ENCODE results near the gene FOXI1. TPM values are rescaled to one million over a fixed set of nuclear protein-coding genes. Genes with fewer than 3 reads are reported as not detected.

FOXI1 gene
- total and polyA plus RNA-seq, 11 donors: not detected

DNA sequence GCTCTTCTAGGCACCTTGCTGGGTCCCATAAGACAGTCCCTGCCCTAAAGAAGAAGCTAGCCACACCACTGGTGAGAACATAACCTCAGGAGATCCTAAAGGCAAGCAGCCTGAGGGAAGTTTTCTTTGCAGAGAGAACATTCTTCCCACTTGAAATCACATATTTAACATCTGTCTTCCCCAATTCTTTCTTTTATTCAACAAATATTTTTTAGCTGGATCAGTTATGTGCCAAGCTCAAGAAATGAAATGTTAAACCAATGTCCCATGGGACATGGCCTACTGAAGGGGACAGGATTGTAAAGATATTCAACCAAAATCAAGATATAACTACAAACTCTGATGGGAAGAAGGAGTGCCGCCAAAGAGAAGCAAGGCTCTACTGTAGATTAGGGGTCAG, 36.5 kb downstream of the FOXI1 start:
- H3K36me3 ChIP-seq: no peaks in the 10 kb centered on the region
- no peaks in the 10 kb centered on the region for H3K4me1 ChIP-seq
- H3K4me3 ChIP-seq: no peak overlapping the region
- H3K9me3 ChIP-seq: no peaks in the 10 kb centered on the region
- ATAC-seq (no peak), DNase-seq (no peak)
- no peaks in the 10 kb centered on the region for H3K27me3 ChIP-seq
- no peak overlapping the region for H3K27ac ChIP-seq
- WGBS, 4 donors: 84 to 86% (median 85%) methylated on average over 1 of the region's 1 CpG
- intact Hi-C loops (cut with DNase I): no loop called here
- TF ChIP-seq, protein P1, sequence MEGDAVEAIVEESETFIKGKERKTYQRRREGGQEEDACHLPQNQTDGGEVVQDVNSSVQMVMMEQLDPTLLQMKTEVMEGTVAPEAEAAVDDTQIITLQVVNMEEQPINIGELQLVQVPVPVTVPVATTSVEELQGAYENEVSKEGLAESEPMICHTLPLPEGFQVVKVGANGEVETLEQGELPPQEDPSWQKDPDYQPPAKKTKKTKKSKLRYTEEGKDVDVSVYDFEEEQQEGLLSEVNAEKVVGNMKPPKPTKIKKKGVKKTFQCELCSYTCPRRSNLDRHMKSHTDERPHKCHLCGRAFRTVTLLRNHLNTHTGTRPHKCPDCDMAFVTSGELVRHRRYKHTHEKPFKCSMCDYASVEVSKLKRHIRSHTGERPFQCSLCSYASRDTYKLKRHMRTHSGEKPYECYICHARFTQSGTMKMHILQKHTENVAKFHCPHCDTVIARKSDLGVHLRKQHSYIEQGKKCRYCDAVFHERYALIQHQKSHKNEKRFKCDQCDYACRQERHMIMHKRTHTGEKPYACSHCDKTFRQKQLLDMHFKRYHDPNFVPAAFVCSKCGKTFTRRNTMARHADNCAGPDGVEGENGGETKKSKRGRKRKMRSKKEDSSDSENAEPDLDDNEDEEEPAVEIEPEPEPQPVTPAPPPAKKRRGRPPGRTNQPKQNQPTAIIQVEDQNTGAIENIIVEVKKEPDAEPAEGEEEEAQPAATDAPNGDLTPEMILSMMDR (IDR thresholded peaks at IDR 0.05): no peak
- TF ChIP-seq POLR2A (IDR thresholded peaks at IDR 0.05): no peak

DNA sequence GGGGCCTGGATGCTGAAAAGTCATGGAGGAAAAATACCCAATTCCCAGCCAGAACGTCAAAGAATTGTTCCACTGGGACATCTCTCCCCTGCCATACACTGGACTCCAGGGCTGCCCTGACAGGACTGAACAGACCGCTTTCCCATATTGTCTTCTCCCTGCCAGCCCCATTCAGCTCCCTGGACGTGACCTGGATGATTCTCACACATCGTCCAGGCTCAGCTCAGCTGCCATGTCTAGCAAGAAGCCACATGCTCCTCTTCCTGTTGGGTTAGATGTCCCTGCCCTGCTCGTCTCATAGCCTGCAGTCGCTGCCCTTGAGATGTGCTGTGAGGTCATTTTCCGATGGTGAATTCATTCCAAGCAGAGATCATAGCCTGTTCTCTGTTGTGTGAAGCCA, 37.4 kb downstream of the FOXI1 start:
- Histone ChIP-seq H3K4me3 (no peak overlapping the region), H3K36me3 (no peaks in the 10 kb centered on the region), H3K27me3 (no peaks in the 10 kb centered on the region), H3K27ac (no peak overlapping the region), H3K4me1 (no peaks in the 10 kb centered on the region), H3K9me3 (no peaks in the 10 kb centered on the region)
- TF ChIP-seq, protein P1 (IDR thresholded peaks at IDR 0.05): no peak
- no peak for TF ChIP-seq POLR2A (IDR thresholded peaks at IDR 0.05)
- intact Hi-C loops (cut with DNase I): no loop called here
- peak in 1 of 4 donors; percentile 30 for ATAC-seq
- WGBS, 4 donors: 61 to 67% (median 63%) methylated on average over 7 of the region's 7 CpGs
- no peak for DNase-seq

DNA sequence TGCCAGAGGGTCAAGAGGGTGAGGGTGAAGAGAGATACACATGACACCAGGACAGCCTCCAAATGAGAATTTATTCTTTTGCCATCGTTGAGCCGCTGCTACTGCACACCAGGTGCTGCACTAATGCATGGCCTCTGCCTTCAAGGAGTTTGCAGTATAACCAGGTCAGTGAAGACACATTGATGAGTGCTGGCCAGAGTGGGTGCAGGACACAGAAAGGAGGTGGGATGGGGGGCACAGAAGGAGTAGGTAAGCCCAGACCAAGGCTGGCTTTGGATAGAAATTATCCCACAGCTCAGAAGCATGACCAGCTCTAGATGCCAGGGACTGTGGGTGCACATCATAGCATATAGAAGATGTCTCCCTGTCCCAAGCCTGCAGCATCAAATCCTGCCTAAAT, 38.0 kb downstream of the FOXI1 start:
- Histone ChIP-seq H3K27ac (no peak overlapping the region), H3K4me3 (no peak overlapping the region), H3K27me3 (no peaks in the 10 kb centered on the region), H3K4me1 (no peaks in the 10 kb centered on the region), H3K36me3 (no peaks in the 10 kb centered on the region), H3K9me3 (no peaks in the 10 kb centered on the region)
- DNase-seq (no peak), ATAC-seq (no peak)
- WGBS, 4 donors: 63 to 87% (median 78%) methylated on average over 2 of the region's 2 CpGs
- TF ChIP-seq POLR2A (IDR thresholded peaks at IDR 0.05): no peak
- TF ChIP-seq, protein P1 (IDR thresholded peaks at IDR 0.05): no peak
- intact Hi-C loops (cut with DNase I): no loop called here

DNA sequence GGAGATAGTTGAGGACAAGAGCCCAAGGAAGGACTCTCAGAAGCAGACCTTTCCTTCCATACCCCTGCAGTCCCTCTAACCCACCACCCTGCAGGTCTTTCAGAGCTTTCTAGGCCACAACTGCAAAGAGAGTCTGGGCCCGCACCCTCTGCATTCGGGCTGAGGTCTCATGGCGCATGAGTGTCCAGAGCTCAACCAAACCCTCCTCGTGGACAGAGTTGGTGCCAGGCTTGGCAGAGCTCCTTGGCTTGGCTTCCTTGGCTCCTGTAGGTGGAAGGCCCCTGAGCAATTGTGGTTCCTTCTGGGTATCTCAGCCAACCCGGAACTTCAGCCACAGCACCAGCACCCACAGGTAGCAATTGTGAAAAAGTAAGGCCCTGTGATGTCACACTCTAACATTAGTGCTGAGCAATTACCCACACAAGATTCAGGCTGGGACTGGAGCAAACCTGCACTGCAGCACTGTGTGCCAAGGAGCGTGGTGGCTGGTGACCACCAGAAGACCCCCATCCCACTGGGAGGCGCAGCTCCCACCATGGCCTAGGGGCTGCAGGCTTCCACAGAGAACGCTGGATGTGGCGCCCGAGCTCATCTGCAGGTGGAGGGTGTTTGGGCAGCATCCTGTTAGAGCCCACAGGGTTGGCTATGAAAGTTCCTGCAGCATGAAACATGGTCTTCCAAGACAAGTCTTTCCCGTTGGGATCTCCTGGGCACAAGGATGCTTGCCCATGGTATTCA, 38.8 kb downstream of the FOXI1 start:
- Histone ChIP-seq H3K27me3 (no peaks in the 10 kb centered on the region), H3K4me3 (no peak overlapping the region), H3K27ac (no peak overlapping the region), H3K36me3 (no peaks in the 10 kb centered on the region), H3K9me3 (no peaks in the 10 kb centered on the region), H3K4me1 (no peaks in the 10 kb centered on the region)
- ATAC-seq (peak in 1 of 4 donors; percentile 10), DNase-seq (no peak)
- intact Hi-C loops (cut with DNase I): no loop called here
- WGBS, 4 donors: 84 to 93% (median 90%) methylated on average over 9 to 11 of the region's 11 CpGs
- TF ChIP-seq, protein P1 (IDR thresholded peaks at IDR 0.05): no peak
- TF ChIP-seq POLR2A (IDR thresholded peaks at IDR 0.05): no peak

Data from heart left ventricle (tissue), 16 donors.